GM18502 (cell line): ENCODE results near the gene MXD4.
A peak's percentile ranks its signal among the peaks of the same experiment; 100 is the strongest.
"Not testable (repeated sequence)": the region's sequence is repeated elsewhere in the genome, so short reads cannot be mapped to it uniquely, and the experiment has no call there.

Experiments used
- ATAC-seq: cut with Tn5 transposase; IDR thresholded peaks from one replicate; pipeline ENCODE4 v1.9.1; 2021; ENCODE audit warnings: mild to moderate bottlenecking; ENCODE audit not compliant: unreplicated experiment, poor library complexity

Gene MXD4

DNA sequence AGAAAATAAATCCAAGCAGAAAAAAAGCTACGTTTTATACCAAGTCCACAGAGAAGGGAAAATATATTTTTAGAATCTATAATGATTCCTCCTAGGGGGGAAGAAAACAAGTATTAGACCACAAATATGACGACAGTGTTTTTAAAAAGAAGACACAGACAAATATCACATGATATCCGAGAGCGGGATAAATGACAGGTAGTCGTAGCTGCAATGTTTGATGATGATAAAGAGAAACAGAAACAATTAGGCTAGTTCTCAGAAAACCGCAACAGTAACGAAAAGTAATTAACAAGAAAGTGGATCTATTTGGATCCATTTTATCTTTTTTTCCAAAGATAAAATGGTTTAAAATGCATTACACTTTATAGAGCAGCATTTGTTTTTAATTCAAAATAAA, 20.9 kb downstream of the MXD4 start:
- no peak for ATAC-seq

DNA sequence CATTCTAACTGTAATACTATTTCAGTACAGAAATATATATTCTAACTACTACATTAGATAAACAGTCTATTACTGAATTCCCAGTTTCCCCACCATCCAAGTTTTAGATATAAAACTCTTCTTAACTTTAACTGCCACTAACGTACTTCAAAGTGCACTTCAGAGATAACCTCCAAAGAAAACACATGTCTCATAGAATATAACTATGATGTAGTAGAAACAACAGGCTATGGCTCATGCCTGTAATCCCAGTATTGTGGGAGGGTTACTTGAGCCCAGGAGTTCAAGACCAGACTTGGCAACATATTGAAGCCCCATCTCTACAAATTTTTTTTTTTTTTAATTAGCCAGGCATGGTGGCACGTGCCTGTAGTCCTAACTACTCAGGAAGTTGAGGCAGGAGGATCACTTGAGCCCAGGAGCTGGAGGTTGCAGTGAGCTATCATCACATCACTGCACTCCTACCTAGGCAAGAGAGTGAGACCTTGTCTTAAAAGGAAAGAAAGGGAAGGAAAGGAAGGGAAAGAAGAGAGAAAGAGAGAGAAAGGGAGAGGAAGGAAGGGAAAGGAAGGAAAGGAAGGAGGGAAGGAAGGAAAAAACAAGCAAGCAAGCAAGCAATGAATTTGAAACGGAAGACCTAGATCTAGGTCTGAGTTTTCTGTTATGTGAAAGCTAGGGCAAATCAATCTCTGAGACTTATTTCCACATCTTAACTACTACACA, 24.8 kb downstream of the MXD4 start:
- no peak for ATAC-seq

GRCh38 chr4:2231082-2231481, 30.8 kb downstream of the MXD4 start:
- no peak for ATAC-seq

DNA sequence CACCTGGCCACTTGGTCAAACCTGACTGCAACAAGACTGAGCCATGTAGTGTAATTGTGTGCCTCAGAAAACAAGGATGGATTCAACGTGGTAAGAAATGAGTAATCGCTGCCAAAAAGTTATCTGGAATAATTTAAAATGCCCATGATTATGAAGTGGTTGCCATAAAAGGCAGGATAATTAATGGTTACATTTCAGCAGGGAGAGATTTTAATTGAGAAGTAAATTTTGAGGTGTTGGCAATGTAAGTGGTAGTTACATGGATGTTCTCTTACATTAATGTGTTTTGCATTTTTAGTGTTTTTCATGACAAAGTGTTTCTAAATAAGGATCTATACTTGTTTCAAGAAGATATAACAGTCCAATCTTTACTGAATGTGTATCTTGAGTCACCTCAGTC, 35.6 kb downstream of the MXD4 start:
- no peak for ATAC-seq

DNA sequence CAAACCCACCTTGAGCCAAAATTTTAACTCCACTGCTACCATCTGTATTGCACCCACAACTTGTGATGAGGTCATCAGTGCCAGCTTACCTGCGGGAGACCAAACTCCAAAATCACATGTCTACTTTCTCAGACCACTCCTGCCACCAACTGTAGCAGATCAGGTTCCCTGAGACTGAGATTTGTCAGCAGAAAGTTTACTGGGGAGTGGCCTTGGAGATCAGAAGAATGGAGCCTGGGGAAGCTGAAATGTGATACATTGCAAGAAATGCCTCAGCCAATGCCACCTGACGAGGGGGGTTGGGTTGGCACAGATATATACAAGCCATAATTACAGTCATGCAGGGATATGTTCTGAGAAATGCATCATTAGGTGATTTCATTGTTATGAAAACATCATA, 39.1 kb downstream of the MXD4 start:
- ATAC-seq, result no peak

DNA sequence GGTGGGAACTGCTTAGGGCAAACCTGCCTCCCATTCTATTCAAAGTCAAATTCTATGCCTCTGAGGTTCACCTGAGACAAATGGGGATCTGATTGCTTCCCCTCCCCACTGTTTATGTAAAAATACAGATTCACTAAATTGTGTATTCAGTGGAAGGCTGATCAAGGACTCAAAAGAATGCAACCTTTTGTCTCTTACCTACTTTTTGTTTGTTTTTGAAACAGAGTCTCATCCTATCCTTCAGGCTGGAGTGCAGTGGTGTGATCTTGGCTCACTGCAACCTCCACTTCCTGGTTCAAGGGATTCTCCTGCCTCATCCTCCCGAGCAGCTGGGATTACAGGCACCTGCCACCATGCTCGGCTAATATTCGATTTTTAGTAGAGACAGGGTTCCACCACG, 40.5 kb downstream of the MXD4 start:
- not testable (repeated sequence) for ATAC-seq

- peak; percentile 54 for ATAC-seq
Measured at GRCh38 chr4:2220016-2220630, 41.8 kb downstream of the MXD4 start.

DNA sequence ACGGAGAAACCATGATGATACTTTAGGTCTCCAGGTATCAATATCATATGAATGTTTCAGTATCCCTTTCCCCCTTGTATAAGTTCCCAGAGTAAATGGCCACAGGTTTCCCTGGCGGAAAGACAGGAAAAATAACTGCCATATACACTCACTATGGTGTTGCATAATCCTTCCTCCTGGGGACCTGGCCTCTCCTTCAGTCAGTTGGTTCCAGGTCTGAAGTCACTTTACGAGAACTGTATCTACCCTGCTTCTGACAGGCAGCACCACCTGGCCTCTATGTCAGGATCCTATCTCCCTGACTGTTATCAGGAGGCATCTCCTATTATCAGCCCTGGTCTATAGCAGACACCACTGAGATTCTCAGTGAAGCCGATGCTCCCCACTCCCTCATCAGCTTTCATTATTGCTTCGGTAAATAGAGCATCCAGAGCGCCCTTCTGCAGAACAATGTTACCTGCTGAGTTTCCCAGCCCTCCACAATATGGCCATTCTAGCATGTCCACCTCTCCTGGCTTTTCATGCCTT, 42.6 kb downstream of the MXD4 start:
- no peak for ATAC-seq

GRCh38 chr4:2218436-2218835, 43.5 kb downstream of the MXD4 start:
- no peak for ATAC-seq

- ATAC-seq, result no peak
Measured at GRCh38 chr4:2217726-2218125, 44.2 kb downstream of the MXD4 start.

- ATAC-seq, result no peak
Measured at GRCh38 chr4:2212831-2213230, 49.1 kb downstream of the MXD4 start.

GRCh38 chr4:2202789-2203188, 59.1 kb downstream of the MXD4 start:
- not testable (repeated sequence) for ATAC-seq
